Suppressor macrophage (primary cell): ENCODE data around the gene PLK5.
"Not testable (repeated sequence)": the region's sequence is repeated elsewhere in the genome, so short reads cannot be mapped to it uniquely, and the experiment has no call there.

Source experiments
- DNase-seq, 4 experiments: peaks; one replicate each; pipeline ENCODE4 v3.0.0-alpha.2; 2020 to 2022

PLK5 gene

GRCh38 chr19:1526979-1527649, 3.2 kb downstream of the PLK5 start:
- DNase-seq = no peak

- DNase-seq = no peak
These were observed 3.9 kb downstream of the PLK5 start for GRCh38 chr19:1527650-1528309.

GRCh38 chr19:1528596-1529429, 4.9 kb downstream of the PLK5 start:
- DNase-seq = no peak

GRCh38 chr19:1529430-1529816, 5.5 kb downstream of the PLK5 start:
- no peak for DNase-seq

- not testable (repeated sequence) for DNase-seq
These were observed 7.0 kb downstream of the PLK5 start for GRCh38 chr19:1530856-1531255.

GRCh38 chr19:1531587-1531986, 7.7 kb downstream of the PLK5 start:
- DNase-seq = no peak

- no peak for DNase-seq
These were observed 8.1 kb downstream of the PLK5 start for GRCh38 chr19:1532003-1532402.

- no peak for DNase-seq
These were observed 9.8 kb downstream of the PLK5 start for GRCh38 chr19:1533510-1534150.

GRCh38 chr19:1534972-1535371, 11.1 kb downstream of the PLK5 start:
- no peak for DNase-seq

GRCh38 chr19:1535699-1536098, 11.8 kb downstream of the PLK5 start:
- DNase-seq = not testable (repeated sequence)

GRCh38 chr19:1538978-1539377, 15.1 kb downstream of the PLK5 start:
- DNase-seq = no peak

GRCh38 chr19:1539749-1540148, 15.9 kb downstream of the PLK5 start:
- DNase-seq = not testable (repeated sequence)

- no peak for DNase-seq
These were observed 16.6 kb downstream of the PLK5 start for GRCh38 chr19:1540365-1540925.

- DNase-seq = no peak
These were observed 25.6 kb downstream of the PLK5 start for GRCh38 chr19:1549332-1549945.

GRCh38 chr19:1551068-1552040, 27.5 kb downstream of the PLK5 start:
- no peak for DNase-seq

- DNase-seq = no peak
These were observed 29.5 kb downstream of the PLK5 start for GRCh38 chr19:1553415-1553814.

- DNase-seq = no peak
These were observed 31.1 kb downstream of the PLK5 start for GRCh38 chr19:1554968-1555367.

GRCh38 chr19:1555487-1556389, 31.9 kb downstream of the PLK5 start:
- no peak for DNase-seq

GRCh38 chr19:1556390-1557070, 32.7 kb downstream of the PLK5 start:
- no peak for DNase-seq
